Trophoblast cell (in vitro differentiated cells and primary cell): Measurements from ENCODE around the gene GAS2L3.
"Not testable (repeated sequence)": the region's sequence is repeated elsewhere in the genome, so short reads cannot be mapped to it uniquely, and the experiment has no call there.

ENCODE experiments used
- DNase-seq, 2 donors: peaks; one replicate each; pipeline ENCODE4 v3.0.0-alpha.2; 2016
- H2AFZ ChIP-seq: 2 replicates; pipeline ENCODE4 v1.6.1; 2013; ENCODE audit warnings: low read length, moderate library complexity, mild to moderate bottlenecking; ENCODE audit not compliant: insufficient read depth, poor library complexity
- H2AK5ac ChIP-seq: 2 replicates; pipeline ENCODE4 v1.6.1; 2013; ENCODE audit warnings: mild to moderate bottlenecking, low read length
- H2BK120ac ChIP-seq: 2 replicates; pipeline ENCODE4 v1.6.1; 2013; ENCODE audit warnings: low read length, mild to moderate bottlenecking, moderate library complexity; ENCODE audit not compliant: insufficient read depth, poor library complexity
- H2BK12ac ChIP-seq: 2 replicates; pipeline ENCODE4 v1.6.1; 2013; ENCODE audit warnings: mild to moderate bottlenecking, low read length, moderate library complexity
- H2BK5ac ChIP-seq: 2 replicates; pipeline ENCODE4 v1.6.1; 2013; ENCODE audit warnings: low read length, low read depth, moderate library complexity, mild to moderate bottlenecking; ENCODE audit not compliant: poor library complexity
- H3K14ac ChIP-seq: 2 replicates; pipeline ENCODE4 v1.6.1; 2013; ENCODE audit warnings: mild to moderate bottlenecking, low read length
- H3K18ac ChIP-seq: 2 replicates; pipeline ENCODE4 v1.6.1; 2013; ENCODE audit warnings: mild to moderate bottlenecking, low read length
- H3K23ac ChIP-seq: 2 replicates; pipeline ENCODE4 v1.6.1; 2013; ENCODE audit warnings: low read length
- H3K27ac ChIP-seq: 2 replicates; pipeline ENCODE4 v1.5.1; 2013; ENCODE audit warnings: low read depth, mild to moderate bottlenecking, inconsistent platforms, low read length, moderate library complexity
- H3K27me3 ChIP-seq: 2 replicates; pipeline ENCODE4 v1.6.1; 2013; ENCODE audit warnings: inconsistent platforms, mild to moderate bottlenecking, low read length, moderate library complexity; ENCODE audit not compliant: insufficient read depth
- H3K36me3 ChIP-seq, 2 experiments: 1 replicate in 1 of 2; 2 replicates in 1 of 2; pipeline ENCODE4 v1.6.1; 2013; ENCODE audit warnings: low read length in 2 of 2, mild to moderate bottlenecking in 2 of 2, moderate library complexity in 1 of 2; ENCODE audit not compliant: insufficient read depth in 2 of 2, control insufficient read depth in 1 of 2
- H3K4ac ChIP-seq: 2 replicates; pipeline ENCODE4 v1.6.1; 2013; ENCODE audit warnings: low read depth, mild to moderate bottlenecking, low read length, moderate library complexity
- H3K4me1 ChIP-seq, 2 experiments: 1 replicate in 1 of 2; 2 replicates in 1 of 2; pipeline ENCODE4 v1.6.1; 2013; ENCODE audit warnings: low read length in 2 of 2, mild to moderate bottlenecking in 2 of 2, moderate library complexity in 1 of 2; ENCODE audit not compliant: insufficient read depth in 2 of 2, control insufficient read depth in 1 of 2
- H3K4me2 ChIP-seq: 2 replicates; pipeline ENCODE4 v1.6.1; 2013; ENCODE audit warnings: inconsistent platforms, mild to moderate bottlenecking, low read length, moderate library complexity
- H3K4me3 ChIP-seq: 2 replicates; pipeline ENCODE4 v1.5.1; 2013; ENCODE audit warnings: mild to moderate bottlenecking, low read depth, low read length, inconsistent platforms
- H3K79me1 ChIP-seq: one replicate; pipeline ENCODE4 v1.6.1; 2013; ENCODE audit warnings: low read length
- H3K79me2 ChIP-seq: 2 replicates; pipeline ENCODE4 v1.6.1; 2013; ENCODE audit warnings: low read length, mild to moderate bottlenecking; ENCODE audit not compliant: control insufficient read depth, insufficient read depth, poor library complexity
- H3K9ac ChIP-seq: 2 replicates; pipeline ENCODE4 v1.6.1; 2013; ENCODE audit warnings: mild to moderate bottlenecking, low read length
- H3K9me3 ChIP-seq: 2 replicates; pipeline ENCODE4 v1.6.1; 2013; ENCODE audit warnings: low read depth, mild to moderate bottlenecking, control low read depth, inconsistent platforms, low read length; ENCODE audit not compliant: insufficient read depth
- H4K12ac ChIP-seq: 2 replicates; pipeline ENCODE4 v1.6.1; 2013; ENCODE audit warnings: low read depth, mild to moderate bottlenecking, low read length, moderate library complexity
- H4K8ac ChIP-seq: 2 replicates; pipeline ENCODE4 v1.6.1; 2013; ENCODE audit warnings: low read depth, mild to moderate bottlenecking, low read length, moderate library complexity
- H4K91ac ChIP-seq: one replicate; pipeline ENCODE4 v1.6.1; 2013; ENCODE audit warnings: low read depth, mild to moderate bottlenecking, low read length, moderate library complexity
- WGBS: extraction: QIAGEN DNeasy Blood & Tissue Kit; methylation state at CpG from one replicate; pipeline ENCODE4 v1.1.7; 2013; ENCODE audit warnings: missing lambda C conversion rate; ENCODE audit not compliant: insufficient read length, insufficient coverage; ENCODE audit errors: extremely low coverage; 5-methylcytosine and 5-hydroxymethylcytosine counted together

Gene GAS2L3

DNA sequence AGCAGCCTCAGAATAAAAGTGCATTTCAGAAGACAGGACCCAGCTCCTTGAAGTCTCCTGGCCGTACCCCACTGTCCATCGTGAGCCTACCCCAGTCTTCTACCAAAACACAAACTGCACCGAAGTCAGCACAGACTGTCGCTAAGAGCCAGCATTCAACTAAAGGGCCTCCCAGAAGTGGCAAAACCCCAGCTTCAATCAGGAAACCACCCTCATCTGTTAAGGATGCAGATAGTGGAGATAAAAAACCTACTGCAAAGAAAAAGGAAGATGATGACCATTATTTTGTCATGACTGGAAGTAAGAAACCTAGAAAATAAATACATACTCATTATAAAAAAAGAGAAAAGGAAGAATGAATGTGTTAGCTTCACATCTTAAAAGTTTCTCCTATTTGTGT is 51.1 kb downstream of the GAS2L3 start:
- H3K4me2 ChIP-seq, result no peak overlapping the region

GRCh38 chr12:100632445-100632892 is 59.0 kb downstream of the GAS2L3 start:
- no peak overlapping the region for H2BK5ac ChIP-seq
- no peak overlapping the region for H3K4ac ChIP-seq
- no peak overlapping the region for H2AFZ ChIP-seq
- no peak overlapping the region for H3K14ac ChIP-seq
- no peak overlapping the region for H3K18ac ChIP-seq
- no peaks in the 10 kb centered on the region for H3K79me2 ChIP-seq
- no peaks in the 10 kb centered on the region for H3K27me3 ChIP-seq
- H4K8ac ChIP-seq, result no peak overlapping the region
- H2BK120ac ChIP-seq, result no peak overlapping the region
- H3K36me3 ChIP-seq, result no peaks in the 10 kb centered on the region
- no peak overlapping the region for H3K4me3 ChIP-seq
- no peak for DNase-seq
- no peaks in the 10 kb centered on the region for H3K9me3 ChIP-seq
- H4K91ac ChIP-seq, result no peak overlapping the region
- no peak overlapping the region for H4K12ac ChIP-seq
- H3K9ac ChIP-seq, result no peak overlapping the region
- no peak overlapping the region for H2BK12ac ChIP-seq
- no peak overlapping the region for H2AK5ac ChIP-seq
- H3K23ac ChIP-seq, result no peak overlapping the region
- WGBS, result no CpG with 5 or more reads among the region's 4 CpGs
- H3K79me1 ChIP-seq, result no peaks in the 10 kb centered on the region
- no peak overlapping the region for H3K4me2 ChIP-seq
- no peak overlapping the region for H3K27ac ChIP-seq
- H3K4me1 ChIP-seq, result no peaks in the 10 kb centered on the region

More for the DNA sequence above, 51.1 kb downstream of the GAS2L3 start:
- Histone ChIP-seq H3K79me1 (no peaks in the 10 kb centered on the region), H4K8ac (no peak overlapping the region), H4K12ac (no peak overlapping the region), H2AFZ (no peak overlapping the region), H3K27me3 (no peaks in the 10 kb centered on the region), H4K91ac (no peak overlapping the region), H3K23ac (no peak overlapping the region), H3K79me2 (no peaks in the 10 kb centered on the region), H3K9me3 (no peaks in the 10 kb centered on the region), H3K4ac (no peak overlapping the region), H3K36me3 (no peaks in the 10 kb centered on the region), H2BK120ac (no peak overlapping the region), H2BK5ac (no peak overlapping the region), H3K14ac (no peak overlapping the region), H3K27ac (no peak overlapping the region), H2AK5ac (no peak overlapping the region), H2BK12ac (no peak overlapping the region), H3K18ac (no peak overlapping the region), H3K9ac (no peak overlapping the region), H3K4me1 (no peaks in the 10 kb centered on the region), H3K4me3 (no peak overlapping the region)
- WGBS, result no CpG with 5 or more reads among the region's 4 CpGs
- DNase-seq, result no peak

DNA sequence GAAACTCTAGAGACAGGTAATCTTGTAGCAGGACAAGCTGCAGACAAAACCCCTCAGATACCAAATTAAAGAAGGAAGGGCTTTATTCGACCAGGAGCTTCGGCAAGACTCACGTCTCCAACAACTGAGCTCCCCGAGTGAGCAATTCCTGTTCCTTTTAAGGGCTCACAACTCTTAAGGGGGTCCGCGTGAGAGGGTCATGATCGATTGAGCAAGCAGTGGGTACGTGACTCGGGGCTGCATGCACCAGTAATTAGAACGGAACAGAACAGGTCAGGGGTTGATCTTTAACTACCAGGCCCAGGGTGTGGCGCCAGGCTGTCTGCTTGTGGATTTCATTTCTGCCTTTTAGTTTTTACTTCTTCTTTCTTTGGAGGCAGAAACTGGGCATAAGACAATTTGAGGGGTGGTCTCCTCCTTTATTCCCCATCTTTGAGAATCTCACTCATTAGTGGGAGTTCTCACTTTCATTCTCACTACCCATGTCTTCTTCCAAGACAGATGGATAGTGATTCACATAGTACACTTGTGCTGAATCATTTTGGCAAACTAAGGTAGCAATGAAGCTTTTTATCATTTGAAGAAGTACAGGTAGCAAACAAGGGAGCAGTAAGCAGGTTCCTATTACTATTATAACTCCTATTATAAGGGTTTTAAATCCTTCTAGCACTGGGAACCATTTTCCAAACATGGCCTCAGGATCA is 59.8 kb downstream of the GAS2L3 start:
- H3K9ac ChIP-seq, H2BK5ac ChIP-seq, H4K12ac ChIP-seq, H3K4me1 ChIP-seq, H3K79me1 ChIP-seq, H2BK12ac ChIP-seq, DNase-seq, H2AK5ac ChIP-seq, H3K4ac ChIP-seq, H3K9me3 ChIP-seq, H3K36me3 ChIP-seq, H2AFZ ChIP-seq, H4K91ac ChIP-seq, H3K14ac ChIP-seq, H2BK120ac ChIP-seq, H4K8ac ChIP-seq, H3K27ac ChIP-seq, H3K18ac ChIP-seq, H3K27me3 ChIP-seq, H3K79me2 ChIP-seq, H3K4me3 ChIP-seq, H3K4me2 ChIP-seq, H3K23ac ChIP-seq: not testable (repeated sequence)
- WGBS, result no CpG with 5 or more reads among the region's 11 CpGs

DNA sequence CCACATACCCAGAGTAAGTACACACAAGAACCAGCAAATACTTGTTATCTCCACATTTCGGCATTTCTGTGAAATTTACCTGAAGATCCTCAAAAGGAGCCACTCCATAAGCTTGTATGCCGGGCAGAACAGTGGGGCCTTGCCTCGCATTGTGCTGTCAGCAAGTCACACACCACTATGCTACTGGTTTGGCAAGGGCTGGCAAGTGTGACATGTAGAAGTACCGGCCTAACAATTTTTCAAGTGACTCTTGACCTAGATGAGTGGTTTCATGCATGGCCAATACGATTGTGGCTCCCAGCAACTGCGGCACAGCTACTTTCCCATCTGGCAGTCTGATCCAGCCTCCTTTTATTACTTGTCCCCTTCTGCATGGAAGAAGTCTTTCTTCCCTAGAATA is 69.8 kb downstream of the GAS2L3 start:
- H4K91ac ChIP-seq, result no peak overlapping the region
- H3K4me2 ChIP-seq, result no peak overlapping the region
- H3K18ac ChIP-seq, result no peak overlapping the region
- no peak overlapping the region for H3K27ac ChIP-seq
- H3K23ac ChIP-seq, result no peak overlapping the region
- no peak overlapping the region for H2BK5ac ChIP-seq
- WGBS, result no CpG with 5 or more reads among the region's 6 CpGs
- no peak overlapping the region for H3K9ac ChIP-seq
- H3K14ac ChIP-seq, result no peak overlapping the region
- no peaks in the 10 kb centered on the region for H3K27me3 ChIP-seq
- DNase-seq, result peak in 1 of 2 donors; percentile 9
- H3K79me1 ChIP-seq, result no peaks in the 10 kb centered on the region
- no peak overlapping the region for H4K12ac ChIP-seq
- H3K4ac ChIP-seq, result no peak overlapping the region
- H3K79me2 ChIP-seq, result no peaks in the 10 kb centered on the region
- H3K36me3 ChIP-seq, result peaks cover 0 to 2% of the 10 kb centered on the region in 2 experiments
- H4K8ac ChIP-seq, result no peak overlapping the region
- H3K4me3 ChIP-seq, result no peak overlapping the region
- no peak overlapping the region for H2BK120ac ChIP-seq
- no peaks in the 10 kb centered on the region for H3K4me1 ChIP-seq
- H2BK12ac ChIP-seq, result no peak overlapping the region
- H2AFZ ChIP-seq, result no peak overlapping the region
- H3K9me3 ChIP-seq, result peaks cover 6% of the 10 kb centered on the region
- H2AK5ac ChIP-seq, result no peak overlapping the region
